Measurements from ENCODE around the gene NOA1.
A peak's percentile ranks its signal among the peaks of the same experiment; 100 is the strongest.

The NOA1 gene

DNA sequence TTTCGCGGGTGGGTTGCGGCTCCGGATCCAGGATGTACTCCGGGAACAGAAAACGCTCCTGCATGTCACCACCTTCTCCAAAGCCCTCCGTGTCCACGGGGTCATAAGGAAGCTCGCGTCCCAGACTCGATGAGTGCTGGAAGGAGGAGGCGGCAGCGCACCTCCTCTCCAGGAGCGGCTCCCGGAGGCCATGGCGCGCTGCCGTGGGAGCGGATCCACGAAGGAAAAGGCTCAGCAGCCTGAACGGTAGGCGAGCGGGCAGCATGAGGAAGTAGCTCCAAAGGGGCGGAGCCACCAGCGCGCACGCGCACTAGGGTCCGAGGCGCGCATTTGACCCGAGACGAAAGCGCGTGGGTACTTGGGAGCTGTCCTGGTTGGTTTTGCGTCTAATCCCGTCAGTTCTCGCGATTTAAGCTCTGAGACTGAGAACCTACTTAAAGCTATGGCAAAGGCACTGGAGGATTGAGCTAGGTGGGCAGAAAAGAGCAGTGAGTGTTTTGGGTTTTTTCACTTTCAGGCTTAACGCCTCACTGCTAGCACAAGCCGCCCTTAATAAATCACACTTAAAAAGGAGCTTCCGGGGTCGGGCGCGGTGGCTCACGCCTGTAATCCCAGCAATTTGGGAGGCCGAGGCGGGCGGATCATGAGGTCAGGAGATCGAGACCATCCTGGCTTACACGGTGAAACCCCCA lies at the start of gene NOA1:
NOA1 (minus strand) TSS at position 286 of the 692 bp plus-strand sequence; CDS start at position 265, 21 bp downstream.
- DNase-seq, result peak; percentile 98

DNA sequence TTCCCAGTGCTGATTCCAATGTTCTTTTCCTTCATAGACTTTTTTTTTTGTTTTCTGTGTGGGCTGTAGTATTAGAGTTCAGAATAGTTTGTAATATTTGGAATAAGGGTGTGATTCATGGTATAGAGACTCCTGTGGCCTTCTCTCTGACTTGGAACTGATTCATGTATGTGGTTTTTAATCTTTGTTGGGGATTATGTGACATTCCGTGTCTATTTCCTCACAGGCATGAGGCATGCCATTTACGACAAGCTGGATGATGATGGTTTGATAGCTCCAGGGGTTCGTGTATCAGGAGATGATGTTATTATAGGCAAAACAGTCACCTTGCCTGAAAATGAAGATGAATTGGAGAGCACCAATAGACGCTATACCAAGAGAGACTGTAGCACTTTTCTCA lies 45.7 kb upstream of the NOA1 start:
- DNase-seq, result no peak

DNA sequence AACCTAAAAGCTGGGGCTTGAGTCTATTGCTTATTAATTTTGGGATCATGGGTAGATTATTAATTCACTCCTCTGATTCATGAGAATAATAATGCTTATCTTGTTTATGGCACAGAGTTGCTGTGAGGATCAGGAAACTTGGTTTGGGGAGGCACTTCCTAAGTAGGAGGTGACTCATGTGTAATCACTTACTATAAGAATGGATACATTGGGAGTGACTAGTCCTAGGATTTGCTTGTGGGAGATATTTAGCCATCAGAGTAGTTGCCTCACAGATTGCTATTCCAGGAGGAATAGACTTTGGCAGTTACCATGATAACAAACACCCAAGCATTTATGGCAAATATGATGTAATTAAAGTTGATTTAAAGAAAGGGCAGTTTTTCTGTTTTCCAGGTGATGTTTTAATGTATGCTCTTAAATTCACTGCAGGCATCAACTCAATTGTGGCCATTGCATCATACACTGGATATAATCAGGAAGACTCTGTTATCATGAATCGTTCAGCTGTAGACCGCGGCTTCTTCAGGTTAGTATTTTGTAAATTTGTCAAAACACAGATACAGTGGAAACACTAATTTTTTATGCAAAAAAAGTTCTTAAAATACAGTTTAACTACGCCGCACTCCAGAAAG lies 43.2 kb upstream of the NOA1 start:
- no peak for DNase-seq

DNA sequence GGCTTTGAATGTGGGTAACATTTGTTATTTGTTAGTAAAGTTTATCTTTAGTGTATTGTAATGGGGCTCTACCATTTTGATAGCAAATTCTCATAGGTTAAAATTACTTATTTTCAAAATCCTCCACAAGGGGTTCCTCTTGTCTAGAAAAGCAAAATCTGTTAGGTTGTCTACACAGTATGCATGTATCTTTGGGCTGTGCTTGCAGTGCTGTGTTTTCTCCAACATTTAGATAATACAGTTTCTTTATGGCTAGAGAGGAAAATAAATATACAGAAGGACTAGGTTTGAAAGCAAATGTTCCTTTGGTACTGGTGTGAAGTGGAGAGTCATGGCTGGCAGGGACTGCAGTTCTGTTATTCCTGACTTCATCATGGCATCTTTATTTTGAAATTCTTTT lies 41.6 kb upstream of the NOA1 start:
- no peak for DNase-seq

DNA sequence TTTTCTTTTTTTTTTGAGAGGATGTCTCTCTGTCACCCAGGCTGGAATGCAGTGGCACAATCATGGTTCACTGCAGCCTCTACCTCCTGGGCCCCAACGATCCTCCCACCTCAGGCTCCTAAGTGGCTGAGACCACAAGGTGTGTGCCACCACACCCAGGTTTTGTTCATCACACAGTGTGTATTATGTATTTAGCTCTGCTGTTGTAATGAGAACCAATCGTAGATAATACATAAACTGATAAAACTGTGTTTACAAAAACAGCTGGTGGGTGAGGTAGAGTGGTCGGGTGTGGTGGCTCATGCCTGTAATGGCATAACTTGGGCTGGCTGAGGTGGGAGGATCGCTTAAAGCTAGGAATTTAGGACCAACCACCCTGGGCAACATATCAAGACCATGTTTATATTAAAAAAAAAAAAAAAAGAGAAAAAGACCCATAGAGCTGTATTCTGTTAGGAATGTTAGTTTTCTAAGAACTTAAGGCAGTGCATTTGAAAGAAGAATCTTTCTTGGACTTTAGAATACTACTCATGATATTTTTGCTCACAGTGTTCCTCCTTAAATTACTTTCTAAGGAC lies 36.2 kb upstream of the NOA1 start:
- no peak for DNase-seq

DNA sequence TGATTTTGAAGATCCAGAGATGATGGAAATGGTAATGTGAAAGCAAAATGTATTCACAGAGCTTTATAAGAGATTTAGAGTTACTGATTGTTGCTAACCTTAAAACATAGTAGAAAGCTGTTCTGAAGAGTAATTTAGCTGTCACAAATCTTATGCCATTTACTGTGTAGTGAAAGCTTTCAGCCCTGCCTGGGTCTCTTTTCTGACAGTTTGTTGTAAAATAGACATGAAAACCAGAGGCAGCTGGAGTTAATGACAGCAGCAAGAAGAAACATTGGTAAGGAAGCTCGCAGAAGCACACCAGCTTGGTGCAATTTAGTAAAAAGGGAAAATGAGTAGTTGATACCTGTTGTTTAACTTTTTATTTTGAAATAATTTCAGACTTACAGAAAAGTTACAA lies 22.3 kb upstream of the NOA1 start:
- DNase-seq, result no peak

DNA sequence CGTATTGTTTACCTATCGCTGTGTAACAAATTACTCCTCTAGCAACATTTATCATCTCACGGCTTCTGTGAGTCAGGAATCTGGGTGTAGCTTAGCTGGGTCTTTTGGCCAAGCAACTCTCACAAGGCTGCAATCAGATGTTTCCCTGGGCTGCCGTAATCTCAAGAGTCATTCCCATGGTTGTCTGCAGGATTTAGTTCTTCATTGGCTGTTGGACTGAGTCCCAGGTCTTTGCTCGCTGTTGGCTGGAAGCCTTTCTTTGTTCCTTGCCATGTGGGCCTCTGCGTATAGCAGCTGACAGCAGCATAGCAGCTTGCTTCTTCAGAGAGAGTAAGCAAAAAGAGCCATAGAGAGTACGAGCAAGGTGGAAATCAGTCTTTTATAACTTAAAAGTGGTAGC lies 18.1 kb upstream of the NOA1 start:
- no peak for DNase-seq

DNA sequence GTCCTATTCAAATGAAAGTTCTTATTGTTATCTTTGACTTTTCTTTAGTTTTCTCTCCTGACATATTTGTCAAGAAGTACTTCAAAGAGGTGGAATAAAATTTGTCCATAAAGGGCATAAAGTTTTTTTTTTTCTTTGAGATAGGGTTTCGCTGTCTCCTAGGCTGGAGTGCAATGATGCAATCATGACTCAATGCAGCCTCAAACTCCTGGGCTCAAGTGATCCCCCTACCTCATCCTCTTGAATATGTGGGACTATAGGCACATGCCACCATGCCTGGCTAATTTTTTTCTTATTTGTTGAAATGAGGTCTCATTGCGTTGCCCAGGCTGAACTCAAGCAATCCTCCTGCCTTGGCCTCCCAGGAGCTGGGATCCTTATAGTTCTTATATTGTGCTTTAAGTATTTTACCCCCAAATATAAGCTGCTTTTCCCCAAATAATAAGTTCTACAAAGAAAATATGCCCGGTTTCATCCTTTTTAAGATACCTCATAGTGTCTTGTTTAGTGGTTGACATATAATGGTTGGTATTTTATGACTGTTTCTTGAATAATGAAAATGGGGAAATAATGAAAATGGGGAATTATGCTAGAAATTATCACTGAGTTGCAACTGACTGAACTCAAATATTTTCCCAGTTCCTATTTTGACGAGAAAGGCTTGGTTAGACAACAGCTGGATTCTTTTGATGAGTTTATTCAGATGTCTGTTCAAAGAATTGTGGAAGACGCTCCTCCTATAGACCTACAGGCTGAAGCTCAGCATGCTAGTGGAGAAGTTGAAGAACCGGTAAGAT lies 12.9 kb upstream of the NOA1 start:
- DNase-seq, result no peak

DNA sequence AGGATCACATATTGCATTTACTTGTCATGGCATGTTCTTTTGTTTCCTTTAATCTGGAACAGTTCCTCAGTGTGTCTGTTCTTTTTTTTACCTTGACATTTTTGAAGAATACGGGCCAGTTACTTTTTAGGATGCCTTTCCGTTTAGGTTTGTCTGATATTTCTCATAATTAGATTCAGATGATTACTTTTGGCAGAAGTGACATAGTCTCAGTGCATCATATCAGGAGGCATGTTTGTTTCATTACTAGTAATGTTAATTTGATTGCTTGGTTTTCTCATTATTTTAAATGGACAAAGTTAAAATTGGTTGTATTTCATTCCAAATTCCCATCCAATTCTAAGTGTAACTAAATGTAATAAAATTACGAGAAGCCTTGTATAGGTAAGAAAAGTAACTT lies 9.5 kb upstream of the NOA1 start:
- no peak for DNase-seq

DNA sequence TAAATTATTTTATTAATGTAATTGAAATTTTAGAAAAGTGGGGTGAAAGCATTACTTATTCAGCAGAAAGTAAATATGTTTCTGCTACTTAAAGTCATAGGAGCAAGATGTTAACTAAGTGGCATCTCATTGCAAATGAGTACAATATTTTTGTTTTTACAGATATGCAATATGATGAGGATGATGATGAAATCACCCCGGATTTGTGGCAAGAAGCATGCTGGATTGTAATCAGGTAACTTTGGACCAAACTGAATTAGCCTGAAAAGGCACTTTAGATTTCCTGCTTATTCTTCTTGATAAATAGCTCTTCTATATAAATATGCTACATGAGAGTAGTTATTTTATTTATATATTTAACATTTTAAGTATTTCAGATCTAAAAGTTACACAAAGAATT lies 8.8 kb upstream of the NOA1 start:
- no peak for DNase-seq

DNA sequence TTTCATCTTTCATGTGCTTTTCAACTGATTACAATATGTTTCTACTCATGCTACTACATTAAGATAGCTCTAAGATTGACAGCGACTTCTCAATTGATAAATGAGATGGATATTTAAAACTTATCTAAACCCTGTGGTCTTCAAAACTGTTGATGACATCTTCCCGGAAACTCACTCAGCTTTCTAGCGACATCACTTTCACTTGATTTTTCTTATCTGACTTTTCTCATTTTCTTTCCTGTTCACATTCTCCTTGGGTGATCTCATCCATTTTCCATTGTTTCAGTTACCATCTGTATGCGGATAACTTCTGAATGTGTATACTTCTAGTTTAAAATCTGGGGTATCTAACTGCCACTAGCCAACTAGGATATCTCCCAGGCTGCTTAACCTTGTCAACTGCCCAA lies 4.4 kb upstream of the NOA1 start:
- no peak for DNase-seq

DNA sequence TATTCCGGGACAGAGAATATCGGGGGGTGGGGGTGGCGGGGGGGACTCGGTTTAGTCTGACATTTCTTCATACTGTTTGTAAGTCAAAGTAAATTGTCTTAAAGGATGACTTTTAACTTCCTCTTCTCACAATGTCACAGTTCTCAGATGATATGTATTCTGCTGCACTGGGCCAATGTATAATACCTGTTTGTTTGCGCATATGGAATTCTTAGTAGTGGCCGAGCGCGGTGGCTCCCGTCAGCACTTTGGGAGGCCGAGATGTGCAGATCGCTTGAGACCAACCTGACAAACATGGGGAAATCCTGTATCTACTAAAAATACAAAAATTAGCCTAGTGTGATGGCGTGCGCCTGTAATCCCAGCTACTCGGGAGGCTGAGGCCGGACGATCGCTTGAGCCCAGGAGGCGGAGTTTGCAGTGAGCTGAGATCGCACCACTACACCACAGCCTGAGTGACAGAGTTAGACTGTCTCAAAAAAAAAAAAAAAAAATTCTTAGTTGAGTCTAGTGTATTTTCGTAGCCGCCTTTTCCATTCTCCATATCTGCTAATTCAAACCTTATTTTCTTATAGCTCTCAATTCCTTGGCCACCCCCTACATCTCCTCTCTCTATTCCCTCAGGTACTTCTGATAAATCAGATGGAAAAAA lies 2.1 kb upstream of the NOA1 start:
- DNase-seq, result peak; percentile 41

DNA sequence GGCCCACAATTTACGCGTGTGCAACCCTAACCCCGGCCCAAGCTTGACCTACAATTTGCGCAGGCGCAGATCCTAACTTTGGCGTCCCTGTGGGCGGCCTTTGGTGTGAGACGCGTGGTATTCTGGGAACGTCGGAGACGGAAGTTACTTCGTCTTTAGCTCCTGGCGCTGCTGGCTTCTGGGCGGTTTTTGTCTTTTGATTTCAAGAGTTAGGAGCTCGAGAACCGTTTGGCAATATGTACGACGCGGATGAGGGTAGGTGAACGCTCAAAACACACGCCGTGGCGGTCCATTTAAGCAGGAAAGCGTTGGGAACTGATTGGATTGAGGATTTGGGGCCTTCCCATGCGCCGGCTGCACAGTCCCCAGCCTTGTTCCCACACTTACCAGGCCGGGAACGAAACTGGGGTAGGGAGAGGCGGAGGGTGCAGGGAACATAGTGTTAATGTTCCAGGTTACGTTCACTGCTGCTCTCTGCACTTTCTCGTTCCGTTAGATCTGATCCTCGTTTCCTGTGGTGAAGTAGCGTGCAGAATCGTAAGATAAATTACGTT lies 1.4 kb upstream of the NOA1 start, which contains the start of gene POLR2B:
POLR2B (plus strand) TSS at position 147 of the 554 bp plus-strand sequence; CDS start at position 237, 90 bp downstream.
- peak; percentile 89 for DNase-seq

DNA sequence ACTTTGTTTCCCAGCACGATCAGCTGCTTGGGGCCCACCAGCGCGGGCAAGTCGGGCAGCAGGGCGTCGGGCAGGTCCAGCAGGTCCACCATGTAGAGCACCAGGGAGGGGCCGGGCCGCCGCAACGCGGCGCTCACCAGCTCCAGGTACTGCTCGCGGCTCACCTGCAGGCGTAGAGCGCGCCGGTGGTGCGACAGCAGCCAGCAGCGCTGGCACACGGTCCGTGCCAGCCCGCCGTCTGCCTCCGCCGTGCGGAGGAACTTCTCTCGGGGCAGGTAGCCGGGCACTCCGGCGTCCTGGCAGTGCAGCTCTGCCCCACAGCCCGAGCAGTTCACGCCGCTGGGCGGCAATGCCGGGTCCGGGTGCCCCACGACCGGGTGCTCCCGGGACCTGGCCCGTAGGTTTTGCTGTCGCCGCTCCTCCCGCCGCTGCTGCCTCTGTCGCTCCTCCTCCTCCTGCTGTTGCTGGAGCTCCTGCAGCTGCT lies 527 bp downstream of the NOA1 start:
- DNase-seq, result peak; percentile 61

DNA sequence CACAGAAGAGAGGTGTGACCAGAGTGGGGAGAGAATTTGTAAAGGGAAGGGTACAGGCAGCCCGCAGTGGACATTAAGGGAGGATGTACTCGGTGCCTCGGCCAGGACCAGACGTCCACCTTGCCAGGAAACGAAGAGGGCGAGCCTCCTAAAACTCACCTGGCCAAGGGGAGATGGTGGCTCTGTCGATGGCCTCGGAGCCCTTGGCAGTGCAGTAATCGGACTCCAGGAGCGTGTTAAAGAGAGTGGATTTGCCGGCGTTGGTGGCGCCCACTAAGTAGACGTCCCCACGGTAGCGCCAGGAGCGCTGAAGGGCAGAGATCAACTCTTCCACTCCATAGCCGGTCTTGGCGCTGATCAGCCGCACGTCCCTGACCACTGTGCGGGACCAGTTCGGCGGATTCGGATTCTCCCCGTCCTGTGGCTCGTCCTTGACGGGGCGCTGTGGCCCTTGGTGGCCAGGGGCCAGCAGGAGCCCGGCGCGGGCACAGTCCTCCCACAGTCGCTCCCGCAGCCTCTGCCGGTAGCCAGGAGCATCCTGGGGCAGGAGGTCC lies 1.0 kb downstream of the NOA1 start:
- DNase-seq, result peak; percentile 7

DNA sequence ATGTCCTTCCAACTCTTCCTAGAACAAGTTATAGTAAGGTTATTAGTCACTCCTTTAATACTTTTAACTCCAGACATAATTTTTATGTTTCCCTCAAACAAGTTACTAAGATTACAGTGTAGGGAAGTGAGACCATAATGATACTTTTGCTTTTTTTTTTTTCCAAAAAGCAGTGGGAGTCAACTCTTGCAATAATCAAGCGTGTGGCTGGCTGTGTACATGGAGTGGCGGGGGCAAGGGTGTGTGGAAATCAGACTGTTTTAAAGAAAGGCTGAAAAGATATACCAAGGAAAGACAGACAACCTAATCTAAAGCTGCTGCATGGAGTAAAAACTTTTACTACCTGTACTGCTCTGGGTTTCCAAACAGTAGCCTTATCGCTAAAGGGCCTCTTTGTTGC lies 4.1 kb downstream of the NOA1 start:
- no peak for DNase-seq

DNA sequence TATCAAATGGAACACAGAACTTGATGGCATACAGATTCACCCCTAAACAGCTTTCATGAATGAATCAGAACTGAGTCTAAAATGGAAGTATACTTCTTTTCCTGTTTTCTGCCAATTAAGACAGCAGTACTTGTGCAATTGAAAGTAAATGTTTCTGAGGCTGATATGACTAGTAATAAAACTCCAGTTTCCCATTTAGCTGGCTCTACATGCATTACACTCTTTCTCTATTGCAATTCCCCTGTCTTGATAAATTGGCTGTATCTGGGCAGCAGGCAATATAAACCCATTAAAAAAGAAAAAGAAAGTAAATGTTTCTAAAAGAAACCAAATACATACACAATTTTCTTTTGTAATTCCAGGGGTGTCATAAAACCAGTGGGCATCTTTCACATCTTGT lies 4.6 kb downstream of the NOA1 start:
- DNase-seq, result no peak

DNA sequence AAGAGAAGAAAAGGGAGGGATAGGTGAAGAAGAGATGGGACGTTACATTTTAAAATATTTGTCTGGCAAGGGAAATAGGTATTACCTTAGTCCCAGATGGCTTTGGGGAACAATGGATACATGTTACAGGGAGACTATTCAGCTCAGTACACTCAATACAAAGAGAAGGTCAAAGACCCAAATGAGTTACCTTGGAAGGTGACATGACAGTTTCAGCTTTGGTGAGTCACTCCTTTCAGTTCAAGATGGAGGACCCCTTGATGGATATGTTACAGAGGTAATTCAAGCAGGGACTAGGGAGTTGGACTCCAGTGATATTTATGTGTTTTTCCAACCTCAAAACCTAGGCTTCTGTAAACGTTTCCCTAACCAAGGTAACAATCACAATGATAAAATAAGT lies 5.0 kb downstream of the NOA1 start:
- DNase-seq, result no peak

DNA sequence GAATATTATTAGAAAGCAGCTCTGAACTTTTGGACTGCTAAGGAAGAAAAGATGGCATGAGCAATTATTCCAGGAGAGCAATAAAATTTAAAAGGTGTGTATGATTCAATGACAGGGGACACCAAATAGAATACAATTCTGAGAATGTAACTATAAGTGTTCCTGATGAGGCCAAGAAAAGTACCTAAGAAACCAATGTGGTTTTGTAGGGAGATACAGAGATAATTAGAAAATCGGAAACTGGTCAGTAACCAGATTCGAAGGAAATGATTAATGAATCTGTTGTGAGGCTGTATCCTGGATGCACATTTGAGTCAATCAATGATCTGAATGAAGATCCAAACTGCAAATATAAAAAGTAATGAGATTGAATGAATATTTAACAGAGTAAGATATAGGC lies 6.0 kb downstream of the NOA1 start:
- DNase-seq, result no peak

DNA sequence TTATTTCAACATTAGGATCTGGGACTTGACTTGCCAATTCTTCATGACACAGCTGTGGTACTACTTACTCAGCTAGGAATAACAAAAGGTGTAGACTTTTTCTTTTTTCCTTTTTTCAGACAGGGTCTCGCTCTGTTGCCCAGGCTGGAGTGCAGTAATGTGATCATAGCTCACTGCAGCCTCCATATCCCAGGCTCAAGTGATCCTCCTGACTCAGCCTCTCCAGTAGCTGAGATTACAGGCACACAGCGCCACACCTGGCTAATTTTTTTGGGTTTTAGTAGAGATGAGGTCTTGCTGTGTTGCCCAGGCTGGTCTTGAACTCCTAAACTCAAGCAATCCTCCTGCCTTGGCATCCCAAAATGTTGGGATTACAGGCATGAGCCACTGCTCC lies 16.3 kb downstream of the NOA1 start:
- no peak for DNase-seq

DNA sequence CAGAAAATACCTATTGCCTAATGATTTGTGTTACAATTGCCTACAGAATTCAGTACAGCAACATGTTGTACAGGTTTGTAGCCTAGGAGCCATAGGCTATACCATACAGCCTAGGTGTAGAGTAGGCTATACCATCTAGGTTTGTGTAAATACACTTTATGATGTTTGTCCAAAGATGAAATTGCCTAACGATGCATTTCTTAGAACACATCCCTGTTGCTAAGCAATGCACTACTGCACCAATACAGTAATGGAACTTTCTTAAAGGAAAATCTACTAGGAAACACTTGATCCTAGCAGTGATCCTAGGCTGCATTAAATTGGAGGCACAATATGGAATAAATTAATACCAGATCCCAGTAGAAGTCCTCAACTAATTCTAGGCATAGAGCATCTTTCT lies 18.3 kb downstream of the NOA1 start:
- no peak for DNase-seq

DNA sequence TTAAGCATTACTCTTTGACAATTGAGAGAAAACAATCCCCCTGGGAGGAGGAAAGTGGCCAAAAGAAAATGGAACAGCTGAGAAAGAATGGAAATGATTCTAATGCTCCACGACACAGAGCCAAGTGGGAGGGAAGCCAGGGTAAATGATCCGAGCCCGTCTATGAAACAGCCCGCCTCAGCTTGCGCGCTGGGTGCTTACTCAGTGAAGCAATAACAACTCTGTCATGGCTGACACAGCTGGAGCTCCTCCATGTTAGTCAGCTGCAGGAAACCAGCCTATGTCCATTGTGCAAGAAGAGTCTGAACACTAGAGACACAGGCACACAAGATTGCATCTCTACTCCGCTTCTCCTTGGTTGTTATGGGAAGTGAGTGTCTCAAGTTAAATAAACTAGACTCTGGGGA lies 19.3 kb downstream of the NOA1 start:
- no peak for DNase-seq
